HG02571 (cell line): ENCODE measurements around the gene SLC6A18.
"Not testable (repeated sequence)": the region's sequence is repeated elsewhere in the genome, so short reads cannot be mapped to it uniquely, and the experiment has no call there.

ENCODE experiments used
- ATAC-seq: cut with Tn5 transposase; IDR thresholded peaks from one replicate; pipeline ENCODE4 v1.9.1; 2021; ENCODE audit warnings: mild to moderate bottlenecking, moderate library complexity; ENCODE audit not compliant: unreplicated experiment

Gene SLC6A18

DNA sequence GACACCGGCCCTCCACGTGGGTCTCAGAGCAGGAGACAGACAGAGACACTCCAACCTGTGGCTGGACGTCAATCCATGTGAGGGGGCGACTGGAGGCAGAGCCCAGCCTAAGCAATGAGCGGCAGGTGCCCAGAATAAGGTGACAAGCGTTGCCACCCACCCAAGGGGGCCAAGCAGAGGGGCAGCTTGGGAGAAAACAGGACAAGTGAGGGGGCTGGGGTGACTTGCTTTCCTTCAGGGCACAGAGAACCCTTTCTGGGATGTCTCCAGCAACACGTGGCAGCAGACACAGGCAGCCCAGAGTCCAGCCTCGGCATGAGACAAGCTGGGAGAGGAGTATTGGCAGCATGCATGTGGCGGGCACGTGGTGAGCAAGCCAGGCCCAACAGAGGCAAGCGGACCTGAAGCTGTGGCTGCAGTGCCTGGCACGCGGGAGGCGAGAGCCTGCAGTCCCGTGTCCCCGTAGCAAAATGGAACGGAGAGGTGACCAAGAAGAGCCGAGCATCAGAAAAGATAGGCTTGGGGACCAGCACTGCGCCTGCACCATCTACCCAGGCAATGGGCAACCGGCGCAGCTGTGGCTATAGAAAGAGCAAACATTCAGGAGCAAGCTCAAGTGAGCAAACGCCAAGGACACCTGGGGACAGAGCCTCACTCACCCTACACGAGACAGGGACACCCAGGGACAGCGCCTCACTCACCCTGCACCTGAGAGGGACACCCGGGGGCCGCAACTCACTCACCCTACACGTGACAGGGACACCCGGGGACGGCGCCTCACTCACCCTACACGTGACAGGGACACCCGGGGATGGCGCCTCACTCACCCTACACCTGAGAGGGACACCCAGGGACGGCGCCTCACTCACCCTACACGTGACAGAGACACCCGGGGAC, 63.5 kb downstream of the SLC6A18 start:
- no peak for ATAC-seq

- not testable (repeated sequence) for ATAC-seq
Observed at GRCh38 chr5:1289559-1289958, 64.4 kb downstream of the SLC6A18 start.

DNA sequence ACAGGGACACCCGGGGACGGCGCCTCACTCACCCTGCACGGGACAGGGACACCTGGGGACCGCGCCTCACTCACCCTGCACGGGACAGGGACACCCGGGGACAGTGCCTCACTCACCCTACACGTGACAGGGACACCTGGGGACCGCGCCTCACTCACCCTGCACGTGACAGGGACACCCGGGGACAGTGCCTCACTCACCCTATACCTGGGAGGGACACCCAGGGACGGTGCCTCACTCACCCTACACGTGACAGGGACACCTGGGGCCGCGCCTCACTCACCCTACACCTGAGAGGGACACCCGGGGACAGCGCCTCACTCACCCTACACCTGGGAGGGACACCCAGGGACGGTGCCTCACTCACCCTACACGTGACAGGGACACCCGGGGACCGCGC, 65.8 kb downstream of the SLC6A18 start:
- not testable (repeated sequence) for ATAC-seq

- ATAC-seq, result no peak
Observed at GRCh38 chr5:1291611-1292080, 66.5 kb downstream of the SLC6A18 start.

- no peak for ATAC-seq
Observed at GRCh38 chr5:1292139-1292538, 67.0 kb downstream of the SLC6A18 start.

DNA sequence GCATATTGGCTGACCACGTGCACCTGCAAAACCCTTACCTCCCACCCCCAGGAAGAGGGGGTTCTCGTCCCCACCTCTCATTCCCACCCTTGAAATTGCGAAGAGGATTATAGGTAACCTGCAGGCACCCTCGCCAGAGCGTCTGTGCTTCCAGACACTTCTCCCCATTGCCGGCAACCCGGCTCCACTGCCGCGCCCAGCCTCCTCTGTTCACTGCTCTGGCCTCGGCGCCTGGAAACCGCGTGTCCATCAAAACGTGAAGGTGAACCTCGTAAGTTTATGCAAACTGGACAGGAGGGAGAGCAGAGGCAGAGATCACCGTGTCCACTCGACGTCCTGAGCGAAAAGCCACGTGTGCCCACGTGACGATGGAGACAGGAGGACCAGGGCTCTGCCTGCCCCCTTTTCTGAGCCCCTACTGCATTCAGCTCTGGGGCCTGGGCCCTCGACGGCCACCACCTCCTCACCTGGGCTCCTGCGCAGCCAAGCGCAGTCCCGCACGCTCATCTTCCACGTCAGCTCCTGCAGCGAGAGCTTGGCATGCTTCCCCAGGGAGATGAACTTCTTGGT, 67.8 kb downstream of the SLC6A18 start:
- no peak for ATAC-seq

GRCh38 chr5:1293416-1294205, 68.4 kb downstream of the SLC6A18 start:
- no peak for ATAC-seq

DNA sequence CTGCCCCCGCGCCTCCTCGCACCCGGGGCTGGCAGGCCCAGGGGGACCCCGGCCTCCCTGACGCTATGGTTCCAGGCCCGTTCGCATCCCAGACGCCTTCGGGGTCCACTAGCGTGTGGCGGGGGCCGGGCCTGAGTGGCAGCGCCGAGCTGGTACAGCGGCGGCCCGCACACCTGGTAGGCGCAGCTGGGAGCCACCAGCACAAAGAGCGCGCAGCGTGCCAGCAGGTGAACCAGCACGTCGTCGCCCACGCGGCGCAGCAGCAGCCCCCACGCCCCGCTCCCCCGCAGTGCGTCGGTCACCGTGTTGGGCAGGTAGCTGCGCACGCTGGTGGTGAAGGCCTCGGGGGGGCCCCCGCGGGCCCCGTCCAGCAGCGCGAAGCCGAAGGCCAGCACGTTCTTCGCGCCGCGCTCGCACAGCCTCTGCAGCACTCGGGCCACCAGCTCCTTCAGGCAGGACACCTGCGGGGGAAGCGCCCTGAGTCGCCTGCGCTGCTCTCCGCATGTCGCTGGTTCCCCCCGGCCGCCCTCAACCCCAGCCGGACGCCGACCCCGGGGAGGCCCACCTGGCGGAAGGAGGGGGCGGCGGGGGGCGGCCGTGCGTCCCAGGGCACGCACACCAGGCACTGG, 69.1 kb downstream of the SLC6A18 start:
- ATAC-seq, result no peak

DNA sequence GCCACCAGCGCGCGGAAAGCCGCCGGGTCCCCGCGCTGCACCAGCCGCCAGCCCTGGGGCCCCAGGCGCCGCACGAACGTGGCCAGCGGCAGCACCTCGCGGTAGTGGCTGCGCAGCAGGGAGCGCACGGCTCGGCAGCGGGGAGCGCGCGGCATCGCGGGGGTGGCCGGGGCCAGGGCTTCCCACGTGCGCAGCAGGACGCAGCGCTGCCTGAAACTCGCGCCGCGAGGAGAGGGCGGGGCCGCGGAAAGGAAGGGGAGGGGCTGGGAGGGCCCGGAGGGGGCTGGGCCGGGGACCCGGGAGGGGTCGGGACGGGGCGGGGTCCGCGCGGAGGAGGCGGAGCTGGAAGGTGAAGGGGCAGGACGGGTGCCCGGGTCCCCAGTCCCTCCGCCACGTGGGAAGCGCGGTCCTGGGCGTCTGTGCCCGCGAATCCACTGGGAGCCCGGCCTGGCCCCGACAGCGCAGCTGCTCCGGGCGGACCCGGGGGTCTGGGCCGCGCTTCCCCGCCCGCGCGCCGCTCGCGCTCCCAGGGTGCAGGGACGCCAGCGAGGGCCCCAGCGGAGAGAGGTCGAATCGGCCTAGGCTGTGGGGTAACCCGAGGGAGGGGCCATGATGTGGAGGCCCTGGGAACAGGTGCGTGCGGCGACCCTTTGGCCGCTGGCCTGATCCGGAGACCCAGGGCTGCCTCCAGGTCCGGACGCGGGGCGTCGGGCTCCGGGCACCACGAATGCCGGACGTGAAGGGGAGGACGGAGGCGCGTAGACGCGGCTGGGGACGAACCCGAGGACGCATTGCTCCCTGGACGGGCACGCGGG, 69.9 kb downstream of the SLC6A18 start, which contains the start of gene TERT:
TERT (minus strand) TSS at position 234 of the 815 bp plus-strand sequence; CDS start at position 155, 79 bp downstream.
- no peak for ATAC-seq

DNA sequence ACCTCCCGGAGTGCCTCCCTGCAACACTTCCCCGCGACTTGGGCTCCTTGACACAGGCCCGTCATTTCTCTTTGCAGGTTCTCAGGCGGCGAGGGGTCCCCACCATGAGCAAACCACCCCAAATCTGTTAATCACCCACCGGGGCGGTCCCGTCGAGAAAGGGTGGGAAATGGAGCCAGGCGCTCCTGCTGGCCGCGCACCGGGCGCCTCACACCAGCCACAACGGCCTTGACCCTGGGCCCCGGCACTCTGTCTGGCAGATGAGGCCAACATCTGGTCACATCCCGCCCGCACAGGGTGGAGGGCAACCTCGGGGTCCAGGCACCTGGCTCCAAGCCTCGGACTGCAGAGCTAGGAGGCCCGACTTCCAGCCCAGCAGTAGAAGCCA, 70.5 kb downstream of the SLC6A18 start:
- ATAC-seq, result no peak
